ENCODE measurements around the gene ALDH8A1.
"Not testable (repeated sequence)": the region's sequence is repeated elsewhere in the genome, so short reads cannot be mapped to it uniquely, and the experiment has no call there.

The ALDH8A1 gene

GRCh38 chr6:134920422-134920821 is 29.5 kb downstream of the ALDH8A1 start:
- FAIRE-seq (no peak), DNase-seq (ENCODE audit: extremely low spot score, insufficient read length, low read depth) (no peak)

- FAIRE-seq (no peak), DNase-seq (ENCODE audit: extremely low spot score, insufficient read length, low read depth) (no peak)
Observed at GRCh38 chr6:134918418-134918961, 31.4 kb downstream of the ALDH8A1 start.

- no peak for FAIRE-seq
- no peak for DNase-seq (ENCODE audit: extremely low spot score, insufficient read length, low read depth)
Observed at GRCh38 chr6:134911547-134911946, 38.4 kb downstream of the ALDH8A1 start.

GRCh38 chr6:134910593-134910935 is 39.3 kb downstream of the ALDH8A1 start:
- DNase-seq (ENCODE audit: extremely low spot score, insufficient read length, low read depth) = no peak
- no peak for FAIRE-seq

- DNase-seq (ENCODE audit: extremely low spot score, insufficient read length, low read depth) (no peak), FAIRE-seq (no peak)
Observed at GRCh38 chr6:134909701-134910592, 40.0 kb downstream of the ALDH8A1 start.

GRCh38 chr6:134908906-134909516 is 40.9 kb downstream of the ALDH8A1 start:
- DNase-seq (ENCODE audit: extremely low spot score, insufficient read length, low read depth) (no peak), FAIRE-seq (no peak)

GRCh38 chr6:134904731-134905130 is 45.2 kb downstream of the ALDH8A1 start:
- DNase-seq (ENCODE audit: extremely low spot score, insufficient read length, low read depth); FAIRE-seq: not testable (repeated sequence)

GRCh38 chr6:134903448-134903847 is 46.5 kb downstream of the ALDH8A1 start:
- no peak for FAIRE-seq
- DNase-seq (ENCODE audit: extremely low spot score, insufficient read length, low read depth) = no peak

- FAIRE-seq = no peak
- no peak for DNase-seq (ENCODE audit: extremely low spot score, insufficient read length, low read depth)
Observed at GRCh38 chr6:134902936-134903335, 47.0 kb downstream of the ALDH8A1 start.

GRCh38 chr6:134902074-134902861 is 47.6 kb downstream of the ALDH8A1 start:
- DNase-seq (ENCODE audit: extremely low spot score, insufficient read length, low read depth) (no peak), FAIRE-seq (no peak)

GRCh38 chr6:134898575-134898974 is 51.3 kb downstream of the ALDH8A1 start:
- FAIRE-seq (no peak), DNase-seq (ENCODE audit: extremely low spot score, insufficient read length, low read depth) (no peak)

- FAIRE-seq; DNase-seq (ENCODE audit: extremely low spot score, insufficient read length, low read depth): not testable (repeated sequence)
Observed at GRCh38 chr6:134898166-134898565, 51.7 kb downstream of the ALDH8A1 start.

GRCh38 chr6:134896910-134897309 is 53.0 kb downstream of the ALDH8A1 start:
- FAIRE-seq (no peak), DNase-seq (ENCODE audit: extremely low spot score, insufficient read length, low read depth) (no peak)

- DNase-seq (ENCODE audit: extremely low spot score, insufficient read length, low read depth) (no peak), FAIRE-seq (no peak)
Observed at GRCh38 chr6:134894800-134895199, 55.1 kb downstream of the ALDH8A1 start.

- DNase-seq (ENCODE audit: extremely low spot score, insufficient read length, low read depth) = no peak
- FAIRE-seq = no peak
Observed at GRCh38 chr6:134892362-134892761, 57.5 kb downstream of the ALDH8A1 start.

GRCh38 chr6:134891633-134892032 is 58.3 kb downstream of the ALDH8A1 start:
- no peak for FAIRE-seq
- no peak for DNase-seq (ENCODE audit: extremely low spot score, insufficient read length, low read depth)

GRCh38 chr6:134888316-134888715 is 61.6 kb downstream of the ALDH8A1 start:
- DNase-seq (ENCODE audit: extremely low spot score, insufficient read length, low read depth) = no peak
- FAIRE-seq = no peak

- no peak for DNase-seq (ENCODE audit: extremely low spot score, insufficient read length, low read depth)
- FAIRE-seq = no peak
Observed at GRCh38 chr6:134884752-134885151, 65.1 kb downstream of the ALDH8A1 start.

- FAIRE-seq = no peak
Observed at GRCh38 chr6:134883314-134883713, 66.6 kb downstream of the ALDH8A1 start.

GRCh38 chr6:134882426-134883038 is 67.4 kb downstream of the ALDH8A1 start:
- FAIRE-seq (peak; percentile 83), DNase-seq (ENCODE audit: extremely low spot score, insufficient read length, low read depth) (peak; percentile 36)

More at GRCh38 chr6:134883314-134883713, 66.6 kb downstream of the ALDH8A1 start:
- no peak for DNase-seq (ENCODE audit: extremely low spot score, insufficient read length, low read depth)

All from GM18507 (cell line).